H1 (cell line): ENCODE results near the gene ARMH3. TPM values are rescaled to one million over a fixed set of nuclear protein-coding genes. Genes with fewer than 3 reads are reported as not detected.
"Not testable (repeated sequence)": the region's sequence is repeated elsewhere in the genome, so short reads cannot be mapped to it uniquely, and the experiment has no call there.

Source experiments
- CTCF ChIA-PET: fragments of 300-600 bp; sonication (Branson Sonifier 250); formaldehyde crosslinking; loops from one replicate; lab custom pipeline; 2021; ENCODE audit not compliant: partially characterized antibody; lab: Charles Lee
- POLR2A ChIA-PET: fragments of 300-600 bp; sonication (Branson Sonifier 250); formaldehyde crosslinking; loops from one replicate; lab custom pipeline; 2021; ENCODE audit warnings: inconsistent platforms; ENCODE audit not compliant: partially characterized antibody; lab: Charles Lee
- DNase-seq, 2 experiments: peaks; one replicate each; pipeline versions ENCODE4 v3.0.0 to v3.0.0-alpha.2; 2010 to 2022; ENCODE audit warnings: low spot score in 2 of 2, low read depth in 1 of 2, mixed read lengths in 1 of 2
- FAIRE-seq: peaks from 2 replicates; lab custom pipeline; 2011; peaks lifted over from hg19 to GRCh38; lab: Jason Lieb, UNC
- H2AFZ ChIP-seq: 2 replicates; pipeline ENCODE4 v1.8.1; 2012; ENCODE audit warnings: low read length, inconsistent platforms
- H2AK5ac ChIP-seq: 2 replicates; pipeline ENCODE4 v1.6.1; 2013; ENCODE audit warnings: low read depth, low read length
- H2BK120ac ChIP-seq: replicated peaks from 2 replicates; pipeline ENCODE3; 2013; ENCODE audit warnings: low read depth, low read length, inconsistent platforms
- H2BK12ac ChIP-seq: 2 replicates; pipeline ENCODE4 v1.6.1; 2013; ENCODE audit warnings: low read depth, low read length
- H2BK15ac ChIP-seq: 2 replicates; pipeline ENCODE4 v1.6.1; 2013; ENCODE audit warnings: low read length
- H2BK20ac ChIP-seq: 2 replicates; pipeline ENCODE4 v1.6.1; 2013; ENCODE audit warnings: low read length
- H2BK5ac ChIP-seq: 2 replicates; pipeline ENCODE4 v1.6.1; 2013; ENCODE audit warnings: low read depth, low read length
- H3K14ac ChIP-seq: 2 replicates; pipeline ENCODE4 v1.6.1; 2013; ENCODE audit warnings: inconsistent platforms; ENCODE audit not compliant: insufficient read length
- H3K18ac ChIP-seq: 2 replicates; pipeline ENCODE4 v1.6.1; 2013; ENCODE audit warnings: low read length; ENCODE audit errors: extremely low read depth
- H3K23ac ChIP-seq: 2 replicates; pipeline ENCODE4 v1.6.1; 2013; ENCODE audit warnings: inconsistent platforms; ENCODE audit not compliant: insufficient read length
- H3K23me2 ChIP-seq: 2 replicates; pipeline ENCODE4 v1.6.1; 2013; ENCODE audit warnings: low read depth, low read length
- H3K27ac ChIP-seq: 2 replicates; pipeline ENCODE4 v1.6.1; 2011; ENCODE audit warnings: low read depth, low read length, inconsistent platforms
- H3K27me3 ChIP-seq, 4 experiments: replicated peaks in 1 of 4; 1 replicate in 1 of 4; 2 replicates in 3 of 4; pipeline versions ENCODE4 v1.6.1 to v1.8.1; 2011 to 2013; ENCODE audit warnings: low read length in 3 of 4, mild to moderate bottlenecking in 3 of 4, inconsistent platforms in 2 of 4, mixed read lengths in 2 of 4, moderate library complexity in 1 of 4; ENCODE audit not compliant: control insufficient read depth in 3 of 4, insufficient read depth in 3 of 4; ENCODE audit errors: extremely low read depth in 1 of 4
- H3K36me3 ChIP-seq, 4 experiments: 2 replicates each; pipeline versions ENCODE4 v1.6.1 to v1.8.1; 2011 to 2013; ENCODE audit warnings: mild to moderate bottlenecking in 4 of 4, low read length in 3 of 4, moderate library complexity in 2 of 4, control low read depth in 1 of 4, inconsistent platforms in 1 of 4; ENCODE audit not compliant: insufficient read depth in 4 of 4, control insufficient read depth in 2 of 4
- H3K4ac ChIP-seq: replicated peaks from 2 replicates; pipeline ENCODE3; 2013; ENCODE audit warnings: low read length, low read depth, mixed read lengths, inconsistent platforms; ENCODE audit not compliant: insufficient read length
- H3K4me1 ChIP-seq, 4 experiments: replicated peaks in 1 of 4; 1 replicate in 1 of 4; 2 replicates in 3 of 4; pipeline versions ENCODE4 v1.6.1 to v1.8.1; 2011 to 2013; ENCODE audit warnings: low read length in 3 of 4, inconsistent platforms in 2 of 4, mixed read lengths in 1 of 4; ENCODE audit not compliant: insufficient read depth in 4 of 4, control insufficient read depth in 3 of 4
- H3K4me2 ChIP-seq, 2 experiments: 2 replicates each; pipeline versions ENCODE4 v1.6.1 to v1.8.1; 2011 to 2013; ENCODE audit warnings: low read depth in 2 of 2, low read length in 2 of 2, control low read depth in 1 of 2, inconsistent platforms in 1 of 2, mild to moderate bottlenecking in 1 of 2; ENCODE audit not compliant: insufficient read depth in 1 of 2
- H3K4me3 ChIP-seq, 4 experiments: fragments of 200-600, 300-600 bp in 1 of 4; sonication (generic), shearing (Covaris generic), sonication (Bioruptor Twin) in 1 of 4; 2 replicates each; pipeline versions ENCODE4 v1.5.1 to v1.8.1; 2011 to 2016; ENCODE audit warnings: low read length in 4 of 4, low read depth in 3 of 4, control low read depth in 2 of 4, inconsistent platforms in 2 of 4, mild to moderate bottlenecking in 2 of 4, mixed read lengths in 1 of 4, moderate library complexity in 1 of 4; ENCODE audit not compliant: insufficient read depth in 2 of 4; ENCODE audit errors: extremely low read depth in 1 of 4
- H3K56ac ChIP-seq: replicated peaks from 2 replicates; pipeline ENCODE3; 2013; ENCODE audit warnings: low read depth, mild to moderate bottlenecking, mixed read lengths, low read length, inconsistent platforms; ENCODE audit not compliant: insufficient read length
- H3K79me1 ChIP-seq: 2 replicates; pipeline ENCODE4 v1.6.1; 2013; ENCODE audit warnings: low read depth, low read length, control low read depth
- H3K79me2 ChIP-seq, 2 experiments: 2 replicates each; pipeline versions ENCODE4 v1.6.1 to v1.8.1; 2012 to 2013; ENCODE audit warnings: low read length in 2 of 2, mild to moderate bottlenecking in 2 of 2, inconsistent platforms in 1 of 2; ENCODE audit not compliant: insufficient read depth in 2 of 2, control insufficient read depth in 1 of 2
- H3K9ac ChIP-seq, 4 experiments: replicated peaks in 1 of 4; 1 replicate in 1 of 4; 2 replicates in 3 of 4; pipeline versions ENCODE4 v1.6.1 to v1.8.1; 2011 to 2013; ENCODE audit warnings: low read depth in 3 of 4, low read length in 3 of 4, control low read depth in 2 of 4, mild to moderate bottlenecking in 2 of 4, moderate library complexity in 2 of 4, inconsistent platforms in 1 of 4; ENCODE audit errors: extremely low read depth in 1 of 4
- H3K9me3 ChIP-seq, 2 experiments: 2 replicates each; pipeline versions ENCODE4 v1.6.1 to v1.8.1; 2012 to 2013; ENCODE audit warnings: mild to moderate bottlenecking in 2 of 2, moderate library complexity in 2 of 2, control low read depth in 1 of 2, inconsistent platforms in 1 of 2, low read depth in 1 of 2, low read length in 1 of 2, mixed read lengths in 1 of 2; ENCODE audit not compliant: insufficient read depth in 2 of 2
- H4K20me1 ChIP-seq, 2 experiments: replicated peaks in 1 of 2; 2 replicates each; pipeline versions ENCODE3 to v1.8.1; 2011 to 2013; ENCODE audit warnings: inconsistent platforms in 2 of 2, low read length in 2 of 2, mild to moderate bottlenecking in 1 of 2; ENCODE audit not compliant: insufficient read depth in 2 of 2, control insufficient read depth in 1 of 2
- H4K5ac ChIP-seq: 2 replicates; pipeline ENCODE4 v1.6.1; 2013; ENCODE audit warnings: low read length, low read depth, mixed read lengths, inconsistent platforms; ENCODE audit not compliant: insufficient read length
- H4K8ac ChIP-seq: 2 replicates; pipeline ENCODE4 v1.8.0; 2013; ENCODE audit warnings: mild to moderate bottlenecking, moderate library complexity, low read length, inconsistent platforms; ENCODE audit not compliant: insufficient read depth; ENCODE audit errors: extremely low read depth
- H4K91ac ChIP-seq: replicated peaks from 2 replicates; pipeline ENCODE3; 2013; ENCODE audit warnings: low read length, mixed read lengths, inconsistent platforms; ENCODE audit not compliant: insufficient read length
- WGBS, 2 experiments: shearing (Covaris generic) in 1 of 2; methylation state at CpG; one replicate each; pipeline versions ENCODE4 v1.1.6 to v1.1.7; 2013 to 2015; ENCODE audit warnings: low lambda C conversion rate in 2 of 2, mixed read lengths in 2 of 2, inconsistent platforms in 1 of 2, low coverage in 1 of 2, missing lambda C conversion rate in 1 of 2; ENCODE audit not compliant: insufficient replicate concordance in 2 of 2, insufficient coverage in 1 of 2, insufficient read length in 1 of 2; ENCODE audit errors: extremely low coverage in 1 of 2, missing lambda C conversion rate in 1 of 2; 5-methylcytosine and 5-hydroxymethylcytosine counted together
- polyA plus RNA-seq, 7 experiments: library from polyadenylated mRNA; depleted of rRNA in 3 of 7; stranded (reverse) in 5 of 7; unstranded in 2 of 7; fragments of >200 nt in 5 of 7; fragments of 200-250 nt in 2 of 7; gene quantifications; 1 replicate in 5 of 7; 2 replicates in 1 of 7; 4 replicates in 1 of 7; pipeline versions ENCODE4 v1.2.1 to v1.2.3, GENCODE V29; 2011 to 2013; ENCODE audit warnings: missing spikeins in 2 of 7, mixed read lengths in 2 of 7
- total RNA-seq: library from RNA; stranded (reverse); fragmentation: NEBNext Ultra II Directional; extraction: Animal tissue kit (Norgen Biotek cat#: 25700); gene quantifications from 2 replicates; pipeline ENCODE4 v1.2.1, GENCODE V29; 2021

The ARMH3 gene
- total and polyA plus RNA-seq, 2 of the 8 experiments (the other 6 are each of a cell fraction or from before 2014, with no cell fraction given) = 11.6 to 18.3 TPM

- H4K8ac ChIP-seq, H2BK12ac ChIP-seq, FAIRE-seq, H3K56ac ChIP-seq, H3K9ac ChIP-seq, H3K27me3 ChIP-seq, H3K23me2 ChIP-seq, H3K14ac ChIP-seq, H3K4me1 ChIP-seq, H2AFZ ChIP-seq, H2BK120ac ChIP-seq, H3K36me3 ChIP-seq, H2BK15ac ChIP-seq, H3K4me3 ChIP-seq, H2BK20ac ChIP-seq, H3K27ac ChIP-seq, H3K79me2 ChIP-seq, H3K79me1 ChIP-seq, H4K91ac ChIP-seq, H2AK5ac ChIP-seq, DNase-seq, H2BK5ac ChIP-seq, H3K18ac ChIP-seq, POLR2A ChIA-PET, H3K4me2 ChIP-seq, H3K9me3 ChIP-seq, H4K20me1 ChIP-seq, H3K4ac ChIP-seq, H4K5ac ChIP-seq, H3K23ac ChIP-seq: not testable (repeated sequence)
- WGBS, 2 experiments = 95% methylated on average over 2 of the region's 2 CpGs; no CpG with 5 or more reads in 1 of the 2 experiments
- CTCF ChIA-PET = interaction anchor here (1.0 to 1.6 kb wide), 5 partner anchors 14 to 91 kb away, joined by 3 to 7 read pairs (median 3); no protein-coding TSS in a partner anchor
Measured at GRCh38 chr10:101980677-101981076, 75.3 kb downstream of the ARMH3 start.
